Stimulated activated CD4-positive, alpha-beta T cell treated with anti-CD3 and anti-CD28 coated beads, Interleukin-2, amount 100 ng/mL, for 24 hours (primary cell): ENCODE measurements around the gene NDUFS2.
A peak's percentile ranks its signal among the peaks of the same experiment; 100 is the strongest.
"Not testable (repeated sequence)": the region's sequence is repeated elsewhere in the genome, so short reads cannot be mapped to it uniquely, and the experiment has no call there.

Experiments used
- DNase-seq, 2 donors: peaks; one replicate each; pipeline ENCODE4 v3.0.0-alpha.2; 2020

Gene NDUFS2

DNA sequence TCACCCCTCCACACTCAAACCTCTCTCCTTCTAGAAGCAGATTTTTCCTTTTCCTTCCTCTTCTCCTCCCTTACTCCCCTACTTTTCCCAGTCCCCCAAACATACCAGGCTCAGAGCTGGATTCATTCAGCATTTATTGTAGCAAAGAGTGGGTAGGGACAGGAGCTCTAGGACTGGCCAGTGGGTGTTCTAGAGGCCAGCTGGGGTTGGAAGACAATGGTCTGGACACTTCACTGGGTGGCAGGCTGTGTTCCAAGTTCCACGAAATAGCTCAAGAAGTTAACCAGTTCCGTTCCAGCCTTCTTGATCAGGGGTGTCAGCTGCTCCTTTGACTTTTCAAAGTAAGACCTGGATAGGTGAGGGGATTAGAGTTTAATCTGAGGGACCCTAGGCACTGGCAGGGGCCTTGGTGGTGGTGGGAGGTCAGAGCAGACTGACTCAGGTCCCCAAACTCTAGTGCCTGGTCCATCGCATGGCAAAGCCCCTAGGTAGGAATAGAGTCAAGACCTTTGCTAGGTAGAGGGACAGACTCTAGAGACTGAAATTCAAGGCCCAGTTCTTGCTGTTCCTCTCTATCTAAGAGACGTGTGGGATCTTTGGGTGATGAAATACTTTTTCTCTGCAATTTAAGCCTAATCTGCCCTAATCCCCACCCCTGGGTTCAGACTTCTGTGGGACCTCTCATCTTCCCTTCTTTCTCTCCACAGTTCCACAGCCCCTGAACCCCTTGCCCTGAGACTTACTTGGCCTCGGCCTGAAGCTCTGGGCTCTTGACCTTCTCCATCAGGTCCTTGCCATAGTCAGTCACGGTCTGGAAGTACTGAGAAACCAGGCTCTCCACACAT lies 20.2 kb downstream of the NDUFS2 start:
- DNase-seq, result no peak

- no peak for DNase-seq
These were observed 21.9 kb downstream of the NDUFS2 start for GRCh38 chr1:161223805-161224694.

GRCh38 chr1:161224695-161225087 lies 22.5 kb downstream of the NDUFS2 start:
- DNase-seq, result not testable (repeated sequence)

GRCh38 chr1:161225178-161225533 lies 23.0 kb downstream of the NDUFS2 start:
- no peak for DNase-seq

DNA sequence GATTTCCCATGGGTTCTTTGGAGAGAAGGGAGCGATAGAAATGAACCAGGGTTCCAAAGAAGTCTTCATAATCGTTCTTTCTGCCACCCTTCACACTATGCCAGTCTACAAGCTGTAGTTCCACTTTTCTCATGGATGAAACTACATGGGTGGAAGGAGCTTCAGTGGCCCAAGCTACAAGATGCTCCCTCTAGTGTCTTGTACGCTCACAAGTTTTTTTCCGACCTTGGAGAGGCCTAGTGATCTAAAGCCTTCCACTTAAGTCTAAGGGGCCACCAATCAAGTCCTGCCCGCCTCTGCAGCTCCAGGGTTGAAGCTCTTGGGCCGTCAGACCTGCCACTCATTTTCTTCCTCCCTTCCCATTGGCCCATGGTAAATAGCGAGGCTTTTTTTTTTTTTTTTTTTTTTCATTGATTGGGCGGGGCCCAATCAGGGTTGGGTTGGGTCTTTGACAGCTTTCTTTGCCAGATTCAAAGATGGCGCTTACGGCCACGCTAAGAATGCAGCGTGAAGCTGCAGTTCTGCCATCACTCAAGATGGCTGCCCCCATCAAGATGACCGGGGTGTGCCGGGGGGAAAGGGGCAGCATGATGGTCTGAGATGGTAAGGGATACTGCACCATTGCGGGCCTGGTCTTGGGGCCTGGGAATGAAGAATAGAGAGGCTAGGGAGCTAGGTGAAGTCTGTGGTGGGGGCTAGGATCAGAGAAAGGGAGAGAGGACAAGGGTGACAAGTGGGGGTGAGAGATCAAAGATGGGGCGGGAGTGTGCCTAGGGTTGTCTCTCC lies 23.6 kb downstream of the NDUFS2 start, which contains the start of gene TOMM40L:
Gene TOMM40L (plus strand): TSS at position 527 of the 786 bp plus-strand sequence. CDS start 430 bp downstream, outside the sequence.
- DNase-seq, result peak; percentile 86 to 87

DNA sequence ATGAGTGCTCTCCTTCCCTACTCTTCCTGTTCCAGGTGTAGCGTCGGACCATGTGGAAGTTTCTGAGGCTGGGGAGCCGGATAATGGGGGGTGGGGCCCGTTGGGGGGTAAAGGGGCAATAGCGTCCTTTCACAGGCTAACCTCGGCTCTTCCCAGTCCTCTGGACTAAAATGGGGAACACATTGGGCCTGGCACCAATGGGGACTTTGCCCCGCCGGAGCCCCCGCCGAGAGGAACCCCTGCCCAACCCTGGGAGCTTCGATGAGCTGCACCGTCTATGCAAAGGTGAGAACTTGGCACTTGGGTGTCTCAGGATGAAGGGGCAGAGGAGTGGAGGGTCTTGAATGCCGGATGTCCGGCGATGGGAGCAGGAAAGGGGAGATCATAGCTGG lies 24.1 kb downstream of the NDUFS2 start:
- no peak for DNase-seq

DNA sequence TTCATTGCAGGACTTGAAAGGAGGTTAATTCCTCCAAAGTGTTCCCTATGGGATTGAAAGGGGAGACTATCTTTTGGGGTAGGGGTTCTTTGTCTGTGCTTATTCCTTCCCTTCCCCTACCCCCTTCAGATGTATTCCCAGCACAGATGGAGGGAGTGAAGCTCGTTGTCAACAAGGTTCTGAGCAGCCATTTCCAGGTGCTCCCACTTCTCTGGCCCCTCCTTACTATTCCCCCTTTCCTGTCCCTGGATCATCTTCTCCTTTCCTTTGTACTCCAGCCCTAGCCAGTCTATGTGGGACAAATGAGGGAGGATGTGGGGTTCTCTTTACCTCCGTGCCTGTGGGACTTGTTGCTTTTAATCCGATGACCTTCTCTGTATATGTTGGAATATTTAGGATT lies 24.6 kb downstream of the NDUFS2 start:
- DNase-seq, result no peak

DNA sequence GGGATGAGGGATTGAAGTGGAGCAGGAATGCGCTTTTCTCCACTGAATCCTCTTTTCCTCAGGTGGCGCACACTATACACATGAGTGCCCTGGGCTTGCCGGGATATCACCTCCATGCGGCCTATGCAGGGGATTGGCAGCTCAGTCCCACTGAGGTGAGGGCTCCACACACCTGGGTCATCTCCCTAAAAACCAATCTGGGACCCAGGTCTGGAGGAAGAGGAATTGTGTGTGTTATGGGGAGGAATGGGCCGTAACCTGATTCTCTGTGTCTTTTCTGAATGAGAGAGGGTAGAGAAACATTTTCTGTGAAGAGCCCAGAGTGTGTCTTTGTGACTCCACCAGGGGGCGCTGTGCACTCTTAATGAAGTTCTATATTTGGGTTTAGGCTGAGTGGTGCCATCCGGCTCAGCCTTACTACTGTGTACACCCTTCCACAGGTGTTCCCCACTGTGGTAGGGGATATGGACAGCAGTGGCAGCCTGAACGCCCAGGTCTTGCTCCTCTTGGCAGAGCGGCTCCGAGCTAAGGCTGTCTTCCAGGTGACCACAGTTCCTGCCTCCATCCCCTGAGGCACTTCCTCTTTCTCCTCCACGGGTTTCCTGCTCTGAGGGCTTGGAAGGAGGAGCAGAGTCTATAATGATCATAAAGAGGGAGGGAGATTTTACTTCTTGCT lies 25.2 kb downstream of the NDUFS2 start:
- DNase-seq, result peak; percentile 95 to 96

- no peak for DNase-seq
These were observed 25.9 kb downstream of the NDUFS2 start for GRCh38 chr1:161228032-161228431.

GRCh38 chr1:161229896-161230295 lies 27.7 kb downstream of the NDUFS2 start:
- no peak for DNase-seq

DNA sequence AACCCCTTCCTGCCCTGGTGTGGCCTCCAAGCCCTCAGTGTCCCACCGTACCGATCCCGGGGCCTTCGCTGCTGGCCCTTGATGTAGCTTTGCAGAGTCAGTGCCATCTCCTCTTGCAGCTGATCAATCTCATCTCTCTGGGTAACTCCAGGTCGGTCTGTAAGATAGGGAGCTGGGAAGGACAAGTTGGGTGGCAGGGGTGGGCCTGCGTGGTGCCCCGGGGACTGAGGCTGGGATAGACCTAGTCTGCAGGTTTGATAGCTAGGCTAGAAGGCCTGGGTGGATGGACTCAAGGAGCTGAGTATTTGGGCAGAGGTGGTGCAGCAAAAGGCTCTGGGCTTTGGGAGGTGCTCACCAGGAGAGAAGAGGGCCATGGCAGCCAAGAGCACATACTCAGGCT lies 28.6 kb downstream of the NDUFS2 start:
- DNase-seq, result no peak

- DNase-seq, result no peak
These were observed 30.9 kb downstream of the NDUFS2 start for GRCh38 chr1:161233102-161233501.

DNA sequence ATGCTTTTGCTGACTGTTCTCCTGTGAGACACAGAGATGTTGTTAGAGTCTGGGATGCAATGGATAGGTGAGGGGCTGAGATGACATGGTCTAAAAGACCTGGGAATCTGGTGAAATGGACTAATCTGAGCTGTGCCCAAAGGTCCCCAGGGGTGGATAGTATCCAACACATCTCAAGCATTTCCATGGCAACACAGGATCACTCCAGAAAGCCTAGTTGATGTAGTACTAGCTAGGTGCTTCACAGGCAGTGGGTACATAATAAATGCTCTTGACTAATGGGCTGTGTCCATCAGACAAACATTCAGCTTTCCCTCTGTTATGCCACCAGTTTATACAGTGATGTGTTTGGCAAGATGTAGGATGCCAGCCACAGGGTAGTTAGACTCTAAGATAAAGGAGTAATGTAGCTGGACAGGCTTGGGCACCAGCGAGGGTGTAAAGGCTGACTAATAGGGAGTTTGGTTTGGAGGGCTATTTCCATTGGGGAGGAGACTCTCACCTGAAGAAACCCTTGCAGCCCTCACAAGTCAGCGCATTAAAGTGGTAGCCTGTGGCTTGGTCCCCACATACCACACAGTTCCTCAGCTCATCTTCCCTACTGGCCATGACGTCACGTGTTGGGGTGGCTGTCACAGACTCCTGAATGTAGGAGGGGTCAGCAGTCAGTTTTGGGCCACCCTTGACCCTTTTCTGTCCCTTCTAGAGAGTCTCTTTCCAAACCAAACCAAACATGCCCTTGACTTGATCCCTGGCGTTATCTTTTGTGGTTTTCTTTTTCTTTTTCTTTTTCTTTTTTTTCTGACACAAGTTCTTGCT lies 34.0 kb downstream of the NDUFS2 start:
- DNase-seq, result no peak

DNA sequence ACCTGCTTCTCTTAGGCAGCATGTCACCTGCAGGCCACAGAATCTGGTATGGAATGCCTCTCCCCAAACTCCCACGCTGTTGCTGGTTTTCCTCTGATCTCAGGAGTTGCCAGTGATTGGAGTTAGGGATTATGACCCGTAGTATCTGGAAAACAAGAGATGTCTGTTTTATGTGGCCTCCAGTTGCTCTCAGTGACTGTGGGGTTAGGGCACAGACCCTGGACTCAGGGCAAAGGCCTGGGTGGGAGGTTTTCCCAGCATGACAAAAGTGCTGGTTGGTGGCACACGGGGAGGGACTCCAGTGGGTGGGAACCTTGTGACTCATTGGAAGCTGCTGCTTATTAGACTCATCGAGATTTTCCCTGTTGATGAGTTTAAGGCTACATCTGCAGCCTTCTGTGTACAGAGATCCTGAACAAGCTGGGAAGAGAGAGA lies 35.9 kb downstream of the NDUFS2 start, which contains the start of gene NR1I3:
Gene NR1I3 (minus strand): TSS at position 165 of the 435 bp plus-strand sequence. CDS start 1,638 bp downstream, outside the sequence.
- no peak for DNase-seq

DNA sequence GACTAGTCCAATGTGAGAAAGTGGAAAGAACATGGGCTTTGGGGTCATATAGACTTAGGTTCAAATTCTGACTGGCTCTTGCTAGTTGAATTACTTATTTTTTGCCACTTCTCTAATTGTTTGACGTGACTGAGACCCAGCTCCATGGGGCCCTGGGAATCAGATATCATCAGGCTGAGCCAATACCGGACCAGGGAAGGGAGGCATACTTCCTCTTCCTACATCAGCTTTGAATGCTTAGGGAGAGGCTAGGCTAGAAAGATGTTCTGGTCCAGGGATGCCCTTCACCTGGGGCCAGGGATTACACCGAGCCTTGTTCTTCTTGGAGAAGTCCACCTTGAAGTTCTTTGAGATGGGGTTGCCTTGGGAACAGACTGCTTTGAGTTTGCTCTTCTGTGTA lies 39.5 kb downstream of the NDUFS2 start:
- no peak for DNase-seq

DNA sequence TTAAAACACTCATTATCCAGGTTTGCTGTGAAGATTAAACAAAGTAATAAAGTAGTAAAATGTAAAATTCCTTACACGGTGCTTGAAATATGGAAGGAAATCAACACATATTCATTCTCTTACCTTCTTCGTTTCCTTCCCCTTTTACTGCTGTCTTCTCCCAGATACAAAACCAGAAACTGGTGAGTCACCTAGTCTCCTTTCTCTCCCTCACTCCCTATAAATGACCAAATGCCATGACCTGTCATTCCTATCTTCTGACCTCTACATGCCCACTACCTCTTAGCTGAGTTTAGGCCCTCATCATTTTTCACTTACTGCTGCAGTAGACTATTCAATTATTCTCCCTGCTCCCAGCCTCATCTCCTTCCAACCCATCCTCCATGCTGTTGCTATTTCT lies 40.1 kb downstream of the NDUFS2 start:
- DNase-seq, result no peak

DNA sequence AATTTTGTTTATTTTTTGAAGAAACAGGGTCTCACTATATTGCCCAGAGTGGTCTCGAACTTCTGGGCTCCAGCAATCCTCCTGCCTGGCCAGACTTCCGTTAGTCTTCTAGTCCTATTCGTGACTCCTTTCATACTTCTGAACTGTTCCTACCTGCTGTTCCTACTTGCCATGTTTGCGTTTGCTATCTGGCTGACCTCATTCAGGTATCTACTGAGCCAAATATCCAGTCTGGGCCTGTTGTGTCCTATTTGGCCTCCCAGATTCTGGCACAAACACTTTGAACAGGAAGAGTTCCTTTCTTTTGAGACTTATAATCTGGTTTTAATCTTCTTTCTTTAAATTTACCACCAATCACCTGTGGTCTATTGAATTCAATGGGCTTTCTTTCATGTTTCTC lies 42.7 kb downstream of the NDUFS2 start:
- DNase-seq, result no peak

- DNase-seq, result not testable (repeated sequence)
These were observed 47.9 kb downstream of the NDUFS2 start for GRCh38 chr1:161250100-161250499.

DNA sequence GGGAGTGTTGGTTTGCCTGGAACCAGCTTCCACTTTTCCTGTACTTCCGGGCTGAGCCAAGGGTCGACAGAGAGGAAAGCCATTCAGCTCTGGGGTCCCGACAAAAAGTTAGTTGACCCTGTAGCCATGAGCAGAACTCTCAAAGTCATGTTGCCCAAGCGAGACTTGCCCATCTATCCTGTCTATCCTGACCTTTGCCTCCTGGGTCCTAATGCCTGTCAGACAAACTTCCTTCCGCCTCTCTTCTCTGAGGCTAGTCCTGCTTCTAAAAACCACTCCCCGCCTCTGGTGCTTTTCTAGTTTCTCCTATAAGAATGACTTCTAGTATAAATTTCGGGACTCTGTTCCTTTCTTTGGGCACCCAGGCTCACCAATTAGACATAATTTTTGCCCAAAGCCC lies 48.7 kb downstream of the NDUFS2 start:
- DNase-seq, result no peak

- no peak for DNase-seq
These were observed 49.4 kb downstream of the NDUFS2 start for GRCh38 chr1:161251579-161251978.

GRCh38 chr1:161255302-161255701 lies 53.1 kb downstream of the NDUFS2 start:
- DNase-seq, result not testable (repeated sequence)
